ENCODE measurements around the gene ARID4A. TPM values are rescaled to one million over a fixed set of nuclear protein-coding genes. Genes with fewer than 3 reads are reported as not detected.

ARID4A gene
- total and polyA plus RNA-seq, 3 donors from 2014 or later, result 3.1 to 29.3 (median 26.9) TPM

GRCh38 chr14:58276208-58276607 is 22.1 kb upstream of the ARID4A start:
- TF ChIP-seq CTCF (IDR thresholded peaks at IDR 0.05), result no peak
- TF ChIP-seq POLR2A (IDR thresholded peaks at IDR 0.05), result no peak

DNA sequence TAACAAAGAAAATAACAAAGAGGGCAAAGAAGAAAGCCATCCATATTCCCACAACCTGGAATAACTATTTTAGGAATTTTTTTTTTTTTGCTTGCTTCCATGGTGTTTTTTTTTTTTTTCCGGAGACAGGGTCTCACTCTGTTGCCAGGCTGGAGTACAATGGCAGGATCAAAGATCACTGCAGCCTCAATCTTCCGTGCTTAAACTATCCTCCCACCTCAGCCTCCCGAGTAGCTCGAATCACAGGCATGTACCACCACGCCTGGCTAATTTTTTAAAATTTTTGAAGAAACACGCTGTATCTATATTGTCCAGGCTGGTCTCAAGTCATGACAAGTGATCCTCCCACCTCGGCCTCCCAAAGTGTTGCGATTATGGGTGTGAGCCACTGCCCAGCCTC is 20.2 kb upstream of the ARID4A start:
- 95 to 99% methylated on average over 8 of the region's 8 CpGs for WGBS, 2 donors
- Histone ChIP-seq H3K4me1 (no peaks in the 10 kb centered on the region), H3K27ac (no peak overlapping the region), H3K4me3 (no peak overlapping the region), H3K27me3 (no peaks in the 10 kb centered on the region), H3K9me3 (no peaks in the 10 kb centered on the region), H3K36me3 (ENCODE audit: low read depth, missing control alignments) (no peaks in the 10 kb centered on the region)
- TF ChIP-seq CTCF (IDR thresholded peaks at IDR 0.05) (no peak), POLR2A (IDR thresholded peaks at IDR 0.05) (no peak)
- DNase-seq, result no peak
- intact Hi-C loops (cut with DNase I; ENCODE audit: low total_unique reads), result no loop called here

More at GRCh38 chr14:58276208-58276607, 22.1 kb upstream of the ARID4A start:
- 95 to 96% methylated on average over 1 of the region's 1 CpG for WGBS, 2 donors
- Histone ChIP-seq H3K27me3 (no peaks in the 10 kb centered on the region), H3K4me1 (no peaks in the 10 kb centered on the region), H3K27ac (no peak overlapping the region), H3K36me3 (ENCODE audit: low read depth, missing control alignments) (no peaks in the 10 kb centered on the region), H3K4me3 (no peak overlapping the region), H3K9me3 (no peaks in the 10 kb centered on the region)
- no peak for DNase-seq
- intact Hi-C loops (cut with DNase I; ENCODE audit: low total_unique reads), result no loop called here

DNA sequence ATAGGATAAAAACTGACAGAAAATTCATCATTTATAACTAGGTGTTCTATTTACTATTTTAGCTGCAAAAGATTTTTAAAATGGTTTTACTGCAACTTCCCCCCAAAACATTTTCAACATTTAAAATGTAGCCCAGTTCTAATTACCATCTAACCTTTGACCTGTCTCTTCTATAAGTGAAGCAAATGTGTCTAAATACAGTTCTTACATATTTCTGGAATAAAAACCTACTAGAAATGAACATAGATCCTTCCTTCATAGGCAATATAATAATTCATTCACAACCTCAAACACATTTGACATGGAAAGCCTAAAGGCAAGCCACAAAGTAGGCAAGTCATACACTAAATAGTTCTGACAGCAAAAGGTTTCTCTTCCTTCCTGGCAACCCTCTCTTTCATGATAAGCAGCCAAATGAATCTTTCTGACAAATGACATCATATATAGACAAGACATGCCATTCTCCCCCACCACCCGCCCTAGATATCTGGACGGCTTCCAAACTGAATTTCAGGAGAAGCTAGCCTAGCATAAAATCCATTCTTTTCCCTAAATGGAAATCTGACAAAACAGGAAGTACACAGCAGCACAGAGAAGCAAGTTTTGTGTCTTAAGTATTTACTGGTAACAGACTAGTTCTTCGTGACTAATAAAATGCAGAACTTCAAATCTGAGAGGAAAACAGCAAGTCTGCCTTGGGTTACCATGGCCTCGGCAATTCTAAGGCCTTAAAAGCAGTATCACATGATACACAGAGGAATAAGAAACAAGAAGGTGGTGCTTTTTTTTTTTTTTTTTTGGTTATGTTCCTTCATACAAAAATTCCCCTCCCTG is 17.2 kb upstream of the ARID4A start:
- H3K27ac ChIP-seq, result peak overlapping the region; percentile 51 to 85
- no peaks in the 10 kb centered on the region for H3K9me3 ChIP-seq
- no peaks in the 10 kb centered on the region for H3K4me1 ChIP-seq
- TF ChIP-seq CTCF (IDR thresholded peaks at IDR 0.05) (no peak), POLR2A (IDR thresholded peaks at IDR 0.05) (no peak)
- H3K4me3 ChIP-seq, result no peak overlapping the region
- H3K36me3 ChIP-seq (ENCODE audit: low read depth, missing control alignments), result peaks cover 5% of the 10 kb centered on the region
- DNase-seq, result peak; percentile 86
- intact Hi-C loops (cut with DNase I; ENCODE audit: low total_unique reads), result no loop called here
- 23 to 25% methylated on average over 4 of the region's 4 CpGs for whole genome bisulfite sequencing, 2 donors
- no peaks in the 10 kb centered on the region for H3K27me3 ChIP-seq

DNA sequence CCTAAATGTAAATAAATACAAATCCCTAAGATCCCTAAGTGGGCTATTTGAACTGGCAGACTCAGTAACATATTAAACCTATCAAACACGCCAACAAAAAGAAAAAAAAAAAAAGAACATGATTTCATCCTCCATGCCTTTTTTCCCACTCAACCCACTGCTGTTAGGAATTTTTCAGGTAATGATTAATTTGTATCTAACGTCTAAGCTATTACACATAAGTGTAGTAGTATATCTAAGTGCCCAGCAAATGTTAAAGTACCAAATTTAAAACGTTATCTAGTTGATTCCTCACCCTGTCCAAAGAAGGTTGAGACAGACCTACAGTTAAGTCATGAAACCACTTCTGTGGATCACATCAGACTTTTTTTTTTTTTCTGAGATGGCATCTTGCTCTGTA is 16.4 kb upstream of the ARID4A start:
- no peak for DNase-seq
- intact Hi-C loops (cut with DNase I; ENCODE audit: low total_unique reads), result no loop called here
- Histone ChIP-seq H3K4me3 (no peak overlapping the region), H3K9me3 (no peaks in the 10 kb centered on the region), H3K4me1 (no peaks in the 10 kb centered on the region), H3K36me3 (ENCODE audit: low read depth, missing control alignments) (peaks cover 5% of the 10 kb centered on the region), H3K27me3 (no peaks in the 10 kb centered on the region), H3K27ac (peak overlapping the region; percentile 51 to 85)
- no peak for TF ChIP-seq POLR2A (IDR thresholded peaks at IDR 0.05)
- no peak for TF ChIP-seq CTCF (IDR thresholded peaks at IDR 0.05)
- 63 to 67% methylated on average over 3 of the region's 3 CpGs for WGBS, 2 donors
